Stimulated activated CD4-positive, alpha-beta T cell treated with anti-CD3 and anti-CD28 coated beads, Interleukin-15, amount 100 ng/mL, for 48 hours (primary cell): Measurements from ENCODE around the gene ACAA1.
"Not testable (repeated sequence)": the region's sequence is repeated elsewhere in the genome, so short reads cannot be mapped to it uniquely, and the experiment has no call there.

Source experiments
- DNase-seq, 2 donors: peaks; one replicate each; pipeline ENCODE4 v3.0.0-alpha.2; 2020; ENCODE audit warnings: low read depth in 2 of 2

ACAA1 gene

GRCh38 chr3:38083254-38083653 is 53.7 kb downstream of the ACAA1 start:
- not testable (repeated sequence) for DNase-seq

GRCh38 chr3:38082296-38082695 is 54.6 kb downstream of the ACAA1 start:
- not testable (repeated sequence) for DNase-seq

DNA sequence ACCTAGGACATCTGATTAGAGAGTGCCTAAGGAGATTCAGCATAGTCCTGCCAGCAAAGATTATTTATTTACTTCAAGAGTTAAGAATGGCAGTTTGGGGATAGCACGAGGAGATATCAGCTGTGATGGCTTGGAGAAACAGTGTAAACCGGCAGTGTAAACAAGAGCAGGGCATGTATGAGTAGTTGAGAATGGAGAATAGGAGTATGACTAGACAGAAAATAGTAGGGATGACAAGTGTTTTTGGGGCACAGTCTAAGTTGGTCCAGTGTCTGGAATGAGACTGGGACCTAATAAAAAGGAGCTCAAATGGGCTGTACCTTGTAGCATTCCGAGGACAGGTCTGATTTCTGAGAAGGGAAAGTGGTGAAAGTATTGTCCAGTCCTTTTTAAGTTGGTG is 59.9 kb downstream of the ACAA1 start:
- DNase-seq: not testable (repeated sequence)
